Parathyroid adenoma (tissue), 2 donors: ENCODE data around the gene ASTN1.

Experiments
- H2AFZ ChIP-seq: fragments of 300-600 bp; sonication (generic); one replicate; pipeline ENCODE4 v1.7.0; 2017; ENCODE audit warnings: antibody characterized with exemption, mild to moderate bottlenecking
- H3K27ac ChIP-seq: fragments of 300-600 bp; sonication (generic); one replicate; pipeline ENCODE4 v1.7.0; 2017
- H3K27me3 ChIP-seq: fragments of 300-600 bp; sonication (generic); one replicate; pipeline ENCODE4 v1.7.0; 2017; ENCODE audit warnings: low read length; ENCODE audit not compliant: control insufficient read depth, insufficient read depth
- H3K36me3 ChIP-seq: fragments of 300-600 bp; sonication (generic); one replicate; pipeline ENCODE4 v1.7.0; 2017; ENCODE audit warnings: low read length; ENCODE audit not compliant: control insufficient read depth, insufficient read depth
- H3K4me1 ChIP-seq: fragments of 300-600 bp; sonication (generic); one replicate; pipeline ENCODE4 v1.7.0; 2017; ENCODE audit warnings: control low read depth
- H3K4me2 ChIP-seq: fragments of 300-600 bp; sonication (generic); one replicate; pipeline ENCODE4 v1.7.0; 2017; ENCODE audit warnings: low read length
- H3K4me3 ChIP-seq: fragments of 300-600 bp; sonication (generic); one replicate; pipeline ENCODE4 v1.7.0; 2017; ENCODE audit warnings: low read depth, low read length
- H3K79me2 ChIP-seq: fragments of 300-600 bp; sonication (generic); one replicate; pipeline ENCODE4 v1.7.0; 2017; ENCODE audit warnings: control low read depth
- H3K9ac ChIP-seq: fragments of 300-600 bp; sonication (generic); one replicate; pipeline ENCODE4 v1.7.0; 2017; ENCODE audit warnings: mild to moderate bottlenecking
- H3K9me3 ChIP-seq: fragments of 300-600 bp; sonication (generic); one replicate; pipeline ENCODE4 v1.7.0; 2017; ENCODE audit warnings: low read length; ENCODE audit not compliant: control insufficient read depth
- TF ChIP-seq, protein P1 (sequence below): fragments of 300-600 bp; sonication (generic); IDR thresholded peaks from one replicate; pipeline ENCODE4 v1.7.0; 2017; ENCODE audit warnings: antibody characterized with exemption, mild to moderate bottlenecking
- donor health status: primary hyperparathyroidism.

The ASTN1 gene

DNA sequence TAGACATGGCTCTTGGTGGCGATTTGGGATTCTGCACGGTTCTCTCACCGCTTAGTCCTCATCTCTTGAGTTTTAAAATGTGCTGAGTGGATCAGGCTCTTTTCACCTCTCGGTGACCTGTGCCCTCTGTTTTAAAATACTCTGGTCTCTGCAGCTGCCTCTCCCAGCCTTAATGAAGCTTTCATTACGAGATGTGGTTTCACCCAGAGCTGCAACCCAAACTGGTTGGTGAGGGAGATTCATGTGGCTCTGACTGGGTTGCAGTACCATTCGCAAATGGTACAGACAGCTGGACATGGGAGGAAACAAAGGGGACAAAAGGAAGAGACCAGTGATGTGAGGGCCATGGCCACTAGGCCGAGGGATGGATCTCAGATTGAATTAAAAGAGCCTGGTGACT, 258.9 kb downstream of the ASTN1 start:
- Histone ChIP-seq H3K4me2 (no peak overlapping the region), H3K9ac (no peak overlapping the region), H3K4me1 (no peaks in the 10 kb centered on the region), H3K79me2 (no peaks in the 10 kb centered on the region), H3K27ac (no peak overlapping the region), H3K4me3 (no peak overlapping the region), H2AFZ (no peak overlapping the region), H3K36me3 (no peaks in the 10 kb centered on the region), H3K9me3 (no peaks in the 10 kb centered on the region), H3K27me3 (no peaks in the 10 kb centered on the region)
- TF ChIP-seq, protein P1, sequence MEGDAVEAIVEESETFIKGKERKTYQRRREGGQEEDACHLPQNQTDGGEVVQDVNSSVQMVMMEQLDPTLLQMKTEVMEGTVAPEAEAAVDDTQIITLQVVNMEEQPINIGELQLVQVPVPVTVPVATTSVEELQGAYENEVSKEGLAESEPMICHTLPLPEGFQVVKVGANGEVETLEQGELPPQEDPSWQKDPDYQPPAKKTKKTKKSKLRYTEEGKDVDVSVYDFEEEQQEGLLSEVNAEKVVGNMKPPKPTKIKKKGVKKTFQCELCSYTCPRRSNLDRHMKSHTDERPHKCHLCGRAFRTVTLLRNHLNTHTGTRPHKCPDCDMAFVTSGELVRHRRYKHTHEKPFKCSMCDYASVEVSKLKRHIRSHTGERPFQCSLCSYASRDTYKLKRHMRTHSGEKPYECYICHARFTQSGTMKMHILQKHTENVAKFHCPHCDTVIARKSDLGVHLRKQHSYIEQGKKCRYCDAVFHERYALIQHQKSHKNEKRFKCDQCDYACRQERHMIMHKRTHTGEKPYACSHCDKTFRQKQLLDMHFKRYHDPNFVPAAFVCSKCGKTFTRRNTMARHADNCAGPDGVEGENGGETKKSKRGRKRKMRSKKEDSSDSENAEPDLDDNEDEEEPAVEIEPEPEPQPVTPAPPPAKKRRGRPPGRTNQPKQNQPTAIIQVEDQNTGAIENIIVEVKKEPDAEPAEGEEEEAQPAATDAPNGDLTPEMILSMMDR, result no peak

DNA sequence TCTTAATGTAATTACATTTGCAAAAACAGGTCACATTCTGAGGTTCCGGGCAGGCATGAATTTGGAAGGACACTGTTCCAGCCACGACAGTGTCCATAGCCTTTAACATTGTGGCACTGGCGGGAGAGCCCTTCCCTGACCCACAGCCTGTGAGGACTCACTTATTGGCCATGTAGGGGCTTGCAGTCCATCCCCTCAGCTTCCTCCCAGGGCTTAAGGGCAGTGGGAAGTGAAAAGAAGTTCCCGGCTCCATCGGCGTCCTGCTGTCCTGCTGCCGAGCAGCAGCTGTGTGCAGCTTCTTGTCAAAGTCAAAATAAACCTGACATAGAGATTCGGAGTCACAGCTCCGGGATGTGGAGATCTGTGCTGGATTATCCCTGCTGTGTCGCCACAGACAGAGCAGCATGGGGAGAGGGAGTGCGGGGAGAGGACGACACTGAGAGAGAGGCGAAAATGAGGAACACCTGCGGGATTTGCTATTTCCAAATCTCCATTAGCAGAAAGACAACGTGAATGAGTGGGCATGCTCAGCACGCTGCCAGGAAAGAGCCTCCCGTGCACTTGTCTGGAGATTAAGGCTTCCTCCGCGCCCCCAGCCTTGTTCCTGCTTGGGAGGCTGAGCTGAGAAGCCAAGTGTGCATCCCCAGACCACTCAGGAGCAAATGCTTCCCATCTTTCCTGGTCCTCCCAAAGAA, 260.3 kb downstream of the ASTN1 start:
- Histone ChIP-seq H3K27ac (no peak overlapping the region), H3K4me2 (no peak overlapping the region), H3K4me3 (no peak overlapping the region), H3K9me3 (no peaks in the 10 kb centered on the region), H3K9ac (no peak overlapping the region), H3K27me3 (no peaks in the 10 kb centered on the region), H3K36me3 (no peaks in the 10 kb centered on the region), H3K4me1 (no peaks in the 10 kb centered on the region), H3K79me2 (no peaks in the 10 kb centered on the region), H2AFZ (no peak overlapping the region)
- TF ChIP-seq, protein P1, result no peak

- TF ChIP-seq, protein P1, result no peak
- no peaks in the 10 kb centered on the region for H3K36me3 ChIP-seq
- no peaks in the 10 kb centered on the region for H3K79me2 ChIP-seq
- no peak overlapping the region for H3K4me2 ChIP-seq
- H3K9me3 ChIP-seq, result no peaks in the 10 kb centered on the region
- no peaks in the 10 kb centered on the region for H3K4me1 ChIP-seq
- no peak overlapping the region for H3K27ac ChIP-seq
- no peaks in the 10 kb centered on the region for H3K27me3 ChIP-seq
- no peak overlapping the region for H3K4me3 ChIP-seq
- H3K9ac ChIP-seq, result no peak overlapping the region
- no peak overlapping the region for H2AFZ ChIP-seq
Observed at GRCh38 chr1:176903474-176903873, 261.0 kb downstream of the ASTN1 start.

DNA sequence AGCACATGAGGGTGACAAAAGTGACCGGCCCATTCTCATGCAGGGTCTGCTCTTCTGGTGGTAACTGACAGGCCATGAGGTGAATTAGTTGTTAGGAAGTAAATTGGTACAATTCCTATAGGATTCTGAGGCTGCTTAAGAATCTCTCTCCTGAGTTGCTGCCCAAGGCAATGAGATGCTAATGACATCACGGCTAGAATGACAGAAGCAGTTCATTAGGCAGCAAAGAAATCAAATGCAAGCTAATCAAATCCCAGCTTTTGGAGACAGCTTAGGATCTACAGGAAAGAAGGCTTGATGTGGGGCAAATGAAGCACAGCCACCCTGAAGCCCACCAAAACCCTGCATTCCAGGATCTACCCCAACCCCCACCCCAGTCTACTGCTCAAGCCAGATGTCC, 265.2 kb downstream of the ASTN1 start:
- Histone ChIP-seq H3K27me3 (no peaks in the 10 kb centered on the region), H2AFZ (no peak overlapping the region), H3K4me1 (no peaks in the 10 kb centered on the region), H3K4me2 (no peak overlapping the region), H3K79me2 (no peaks in the 10 kb centered on the region), H3K27ac (no peak overlapping the region), H3K4me3 (no peak overlapping the region), H3K36me3 (no peaks in the 10 kb centered on the region), H3K9me3 (no peaks in the 10 kb centered on the region), H3K9ac (no peak overlapping the region)
- TF ChIP-seq, protein P1, result no peak
